WI38 (cell line): ENCODE results near the gene CACNA1D.

ENCODE experiments used
- H3K4me3 ChIP-seq: 2 replicates; pipeline ENCODE4 v1.5.1; 2011; ENCODE audit warnings: low read depth, mild to moderate bottlenecking, control low read depth, low read length
- CTCF ChIP-seq: IDR thresholded peaks from 2 replicates; pipeline ENCODE4 v1.5.1; 2012; ENCODE audit warnings: low read depth, mild to moderate bottlenecking, control low read depth, low read length

CACNA1D gene

DNA sequence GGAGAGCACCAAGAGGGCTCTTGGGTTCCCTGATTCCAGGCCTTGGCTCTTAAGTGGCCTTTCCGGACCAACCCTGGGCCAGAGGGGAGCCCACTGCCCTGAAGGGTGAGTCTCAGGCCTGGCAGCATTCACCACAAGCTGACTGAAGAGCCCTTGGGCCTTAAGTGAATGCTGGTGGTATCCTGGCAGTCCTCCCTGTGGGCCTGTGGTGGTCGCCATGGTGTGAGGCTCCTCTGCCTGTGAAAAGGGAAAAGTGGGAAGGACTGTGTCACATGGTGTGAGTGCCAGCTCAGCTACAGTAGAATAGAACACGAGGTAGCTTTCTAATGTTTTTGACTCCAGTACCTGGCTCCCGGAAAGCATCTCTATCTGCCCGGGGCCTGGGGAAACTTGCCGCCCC is 336.5 kb downstream of the CACNA1D start:
- TF ChIP-seq CTCF, result no peak
- no peak overlapping the region for H3K4me3 ChIP-seq

DNA sequence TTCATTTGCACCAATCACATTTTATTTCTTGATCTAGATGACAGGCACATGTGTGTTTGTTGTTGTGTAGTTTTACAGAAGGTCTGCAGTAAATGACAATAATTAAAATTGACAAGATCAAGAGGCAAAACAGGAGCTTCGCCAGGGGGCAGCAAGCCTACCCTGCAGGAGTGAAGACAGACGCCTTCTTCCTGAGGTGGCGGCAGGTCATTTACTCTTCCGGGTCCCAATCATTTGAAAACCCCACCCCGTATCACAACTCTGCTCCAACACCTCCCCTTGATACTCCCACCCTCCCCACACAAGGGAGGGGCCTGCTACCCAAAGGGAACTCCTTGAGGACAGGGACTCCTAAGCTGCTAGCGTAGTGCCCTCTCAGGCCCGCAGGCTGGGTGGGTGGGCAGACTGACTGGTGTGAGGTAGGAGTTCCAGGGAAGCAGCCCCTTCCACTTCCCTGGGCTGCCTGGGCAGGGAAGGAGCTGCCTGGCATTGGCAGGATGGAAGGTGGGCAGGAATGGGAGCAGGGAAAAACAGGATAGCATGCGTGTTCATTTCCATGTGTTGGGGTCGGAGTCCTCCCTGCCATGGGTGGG is 338.7 kb downstream of the CACNA1D start:
- no peak for TF ChIP-seq CTCF
- H3K4me3 ChIP-seq, result no peak overlapping the region

DNA sequence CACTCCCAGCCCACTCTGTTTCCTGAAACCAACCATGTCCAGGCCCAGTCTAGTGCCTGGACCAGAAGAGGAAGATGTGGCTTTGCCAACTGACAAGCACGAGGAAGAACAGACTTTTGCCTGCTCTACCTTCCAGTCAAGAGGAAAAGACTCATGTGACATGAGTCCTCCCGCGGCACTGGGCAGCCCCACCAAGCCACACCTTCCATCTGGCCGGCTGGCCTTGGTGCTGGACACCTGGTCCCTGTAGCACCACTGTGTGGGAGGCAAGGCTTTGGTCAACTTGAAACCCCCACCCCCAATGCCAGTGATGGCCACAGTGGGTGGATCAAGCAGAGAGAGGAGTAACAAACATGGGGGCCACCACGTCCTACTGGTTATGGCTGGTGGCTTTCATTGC is 339.3 kb downstream of the CACNA1D start:
- H3K4me3 ChIP-seq, result no peak overlapping the region
- TF ChIP-seq CTCF, result no peak

DNA sequence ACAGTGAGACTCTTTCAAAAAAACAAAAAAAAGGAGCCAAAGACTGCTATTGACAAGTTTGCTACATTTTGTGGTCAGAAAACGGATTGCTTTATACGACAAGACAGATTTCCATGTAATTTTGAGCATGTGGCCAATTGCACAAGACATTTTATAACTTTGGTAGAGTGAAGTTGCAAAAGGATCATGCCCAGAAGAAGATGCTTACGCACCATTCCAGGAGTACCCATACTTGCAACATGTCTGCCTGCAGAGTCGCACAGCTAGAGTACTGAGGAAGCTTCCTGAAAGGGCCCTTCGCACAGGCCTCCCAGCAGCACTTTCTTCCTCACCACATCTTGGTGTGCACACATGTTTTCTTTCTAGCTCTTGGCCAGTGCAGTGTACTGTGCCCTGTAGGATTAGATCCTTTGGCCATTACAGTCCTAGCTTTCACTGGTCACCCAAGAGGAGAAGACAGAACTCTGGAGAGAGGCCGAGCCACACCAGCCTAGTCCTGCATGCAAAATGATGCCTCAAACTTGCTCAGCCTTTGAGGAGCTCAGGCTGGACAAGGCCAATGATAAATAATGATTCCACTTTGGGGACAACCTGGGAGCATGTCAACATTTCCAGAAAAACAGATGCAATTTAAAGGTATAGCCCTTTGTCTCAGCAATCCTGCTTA is 340.2 kb downstream of the CACNA1D start:
- no peak for TF ChIP-seq CTCF
- no peak overlapping the region for H3K4me3 ChIP-seq

GRCh38 chr3:53835257-53835656 is 340.8 kb downstream of the CACNA1D start:
- TF ChIP-seq CTCF, result no peak
- no peak overlapping the region for H3K4me3 ChIP-seq

DNA sequence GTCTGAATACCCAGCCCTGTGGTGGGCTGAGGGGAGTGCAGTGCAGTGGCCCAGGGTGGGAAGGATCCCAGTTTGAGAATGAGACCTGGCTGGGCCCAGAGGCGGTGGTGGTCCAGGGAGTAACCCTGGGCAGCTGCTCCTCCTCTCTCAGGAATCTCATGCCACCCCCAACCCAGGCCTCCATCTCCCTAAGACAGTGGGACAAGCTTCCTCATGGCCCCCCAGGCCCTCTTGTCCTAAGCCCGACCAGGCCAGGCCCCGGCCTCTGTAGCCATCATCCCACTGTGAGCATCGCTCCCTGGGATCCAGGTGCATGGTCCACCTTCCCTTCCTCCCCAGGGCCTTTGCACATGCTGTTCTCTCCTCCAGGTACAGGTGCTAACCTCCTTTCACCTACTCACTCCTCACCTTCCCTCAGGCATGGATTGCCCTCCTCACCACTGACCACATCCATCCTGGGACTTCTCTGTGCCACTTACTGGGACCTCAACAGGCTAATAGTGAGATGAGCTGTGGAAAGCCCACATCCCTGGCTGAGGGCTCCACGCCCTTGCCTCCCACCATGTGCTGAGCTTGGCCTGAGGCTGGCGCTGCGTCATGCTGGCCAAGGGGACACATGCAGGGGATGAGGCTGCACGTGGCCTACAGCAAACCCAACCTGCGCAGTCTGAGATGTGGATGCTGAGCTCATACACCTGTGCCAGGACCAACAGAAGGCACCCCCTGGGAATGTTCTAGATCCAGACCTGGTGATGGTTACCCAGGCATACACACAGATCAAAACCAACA is 341.9 kb downstream of the CACNA1D start:
- H3K4me3 ChIP-seq, result no peak overlapping the region
- TF ChIP-seq CTCF, result no peak

GRCh38 chr3:53837331-53837730 is 342.9 kb downstream of the CACNA1D start:
- H3K4me3 ChIP-seq, result no peak overlapping the region
- no peak for TF ChIP-seq CTCF
